HG02884 (cell line): ENCODE data around the gene F3.

Experiments
- ATAC-seq: cut with Tn5 transposase; IDR thresholded peaks from one replicate; pipeline ENCODE4 v1.9.1; 2021; ENCODE audit warnings: mild to moderate bottlenecking, moderate library complexity; ENCODE audit not compliant: unreplicated experiment

F3 gene

DNA sequence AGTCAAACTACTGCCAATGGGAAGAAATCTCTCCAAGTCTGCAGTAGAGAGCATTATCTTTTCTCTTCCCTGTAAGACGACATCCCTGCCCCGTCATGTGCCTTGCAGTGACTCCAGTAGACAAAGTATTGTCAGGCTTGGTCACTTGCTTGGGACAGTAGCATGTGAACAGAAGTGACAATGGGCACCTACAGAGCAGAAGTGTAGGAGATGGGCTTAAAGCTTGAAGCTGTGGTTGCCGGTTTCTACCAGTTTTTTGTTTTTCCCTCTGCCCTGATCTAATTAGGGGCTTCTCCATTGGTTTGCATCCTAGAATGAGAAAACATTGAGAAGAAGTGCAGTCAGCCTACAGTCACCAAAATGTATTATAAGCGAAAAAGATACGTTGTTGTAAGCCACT, 12.7 kb downstream of the F3 start:
- no peak for ATAC-seq

- no peak for ATAC-seq
Measured at GRCh38 chr1:94528299-94528698, 13.3 kb downstream of the F3 start.

DNA sequence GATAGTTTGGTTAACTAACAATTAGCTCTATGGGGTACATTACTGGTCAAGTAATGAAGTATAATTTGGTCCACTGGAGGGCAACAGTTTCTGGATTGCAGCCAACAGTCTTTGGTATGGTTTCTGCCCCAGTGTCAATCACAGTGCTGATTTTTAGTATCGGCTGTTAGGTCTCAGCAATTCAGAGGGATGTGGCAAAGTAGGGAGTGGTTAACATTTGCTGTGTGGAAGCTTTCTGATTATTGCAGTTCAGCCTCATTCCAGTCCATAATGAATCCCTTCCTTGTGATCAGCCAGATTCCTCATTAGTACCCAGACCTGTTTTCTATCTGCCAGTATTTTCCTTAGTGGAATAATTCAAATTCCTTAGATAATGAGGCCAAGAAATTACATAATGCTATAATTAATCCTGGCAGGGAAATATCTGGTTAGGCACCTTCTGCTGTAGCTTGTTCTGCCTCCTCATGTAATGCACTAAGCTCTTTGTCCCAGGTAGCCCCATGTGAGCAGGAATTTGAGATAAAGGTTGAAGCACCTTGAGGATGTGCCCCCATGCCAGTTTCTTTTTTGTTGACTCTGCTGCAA, 14.0 kb downstream of the F3 start:
- no peak for ATAC-seq

GRCh38 chr1:94526152-94526980, 15.2 kb downstream of the F3 start:
- ATAC-seq, result no peak

GRCh38 chr1:94524531-94524930, 17.0 kb downstream of the F3 start:
- no peak for ATAC-seq

- no peak for ATAC-seq
Measured at GRCh38 chr1:94522304-94522703, 19.3 kb downstream of the F3 start.

- ATAC-seq, result no peak
Measured at GRCh38 chr1:94519351-94519750, 22.2 kb downstream of the F3 start.

- no peak for ATAC-seq
Measured at GRCh38 chr1:94515296-94515947, 26.1 kb downstream of the F3 start.

GRCh38 chr1:94514095-94514727, 27.3 kb downstream of the F3 start:
- no peak for ATAC-seq

DNA sequence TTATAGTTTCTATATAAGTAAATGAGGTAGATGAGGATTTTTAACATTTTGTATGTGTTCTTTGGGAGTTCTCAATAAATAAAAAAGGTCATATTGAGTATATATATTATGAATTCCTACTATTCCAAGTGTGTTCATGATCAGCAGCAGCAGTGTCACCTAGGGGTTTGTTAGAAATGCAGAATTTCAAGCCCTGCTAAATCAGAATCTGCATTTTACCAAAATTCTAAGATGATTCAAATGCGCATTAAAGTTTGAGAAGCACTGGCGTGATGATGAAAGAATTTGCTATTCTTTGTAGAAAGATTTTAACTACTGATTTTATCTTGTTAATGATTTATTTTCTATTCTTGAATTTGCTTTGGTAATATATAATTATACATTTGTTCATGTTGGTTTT, 28.7 kb downstream of the F3 start:
- ATAC-seq, result no peak

GRCh38 chr1:94504601-94505000, 37.0 kb downstream of the F3 start:
- no peak for ATAC-seq

GRCh38 chr1:94503153-94503552, 38.4 kb downstream of the F3 start:
- ATAC-seq, result no peak

DNA sequence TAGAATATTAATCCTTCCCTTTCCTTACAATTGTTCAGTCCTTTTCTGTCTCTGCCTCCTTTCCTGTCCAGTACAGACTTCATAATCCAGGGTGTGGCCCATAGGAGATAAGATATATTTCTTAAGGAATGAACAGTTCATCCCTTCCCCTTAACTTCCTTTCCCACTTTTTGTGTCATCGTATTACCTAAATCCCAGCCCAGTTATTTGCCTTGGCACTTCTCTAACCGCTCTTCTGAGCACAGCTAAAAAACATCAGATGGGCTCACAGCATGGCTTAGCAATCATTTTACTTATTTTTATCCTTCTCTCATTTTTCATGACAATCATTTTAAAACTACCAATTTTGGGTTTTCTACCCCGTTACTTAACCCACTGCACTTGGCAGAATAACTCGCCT, 39.6 kb downstream of the F3 start:
- ATAC-seq, result no peak

GRCh38 chr1:94501426-94501825, 40.1 kb downstream of the F3 start:
- no peak for ATAC-seq

DNA sequence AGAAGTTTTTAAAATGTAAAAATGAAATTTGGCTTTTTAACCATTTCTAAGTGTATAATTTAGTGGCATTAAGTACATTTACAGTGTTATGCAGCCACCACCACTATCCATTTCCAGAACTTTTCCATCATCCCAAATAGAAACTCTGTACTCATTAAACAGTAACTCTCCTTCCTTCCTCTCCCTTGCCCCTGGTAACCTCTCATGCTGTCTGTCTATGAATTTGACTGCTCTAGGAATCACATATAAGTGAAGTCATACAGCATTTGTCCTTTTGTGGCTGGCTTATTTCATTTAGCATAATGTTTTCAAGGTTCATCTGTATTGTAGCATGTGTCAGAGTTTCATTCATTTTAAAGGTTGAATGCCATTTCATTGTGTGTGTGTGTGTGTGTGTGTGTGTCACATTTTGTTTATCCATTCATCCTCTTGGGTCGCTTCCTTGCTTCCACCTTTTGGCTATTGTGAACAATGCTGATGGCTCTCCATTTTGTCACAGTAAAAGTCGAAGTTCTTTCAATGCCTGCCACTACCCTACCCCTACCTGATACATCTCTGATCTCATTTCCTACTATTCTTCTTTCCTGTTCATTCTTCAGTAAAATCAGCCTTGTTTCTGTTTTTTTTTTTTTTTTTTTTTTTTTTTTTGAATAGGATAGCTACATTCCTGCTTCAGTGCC, 45.3 kb downstream of the F3 start:
- ATAC-seq, result no peak

DNA sequence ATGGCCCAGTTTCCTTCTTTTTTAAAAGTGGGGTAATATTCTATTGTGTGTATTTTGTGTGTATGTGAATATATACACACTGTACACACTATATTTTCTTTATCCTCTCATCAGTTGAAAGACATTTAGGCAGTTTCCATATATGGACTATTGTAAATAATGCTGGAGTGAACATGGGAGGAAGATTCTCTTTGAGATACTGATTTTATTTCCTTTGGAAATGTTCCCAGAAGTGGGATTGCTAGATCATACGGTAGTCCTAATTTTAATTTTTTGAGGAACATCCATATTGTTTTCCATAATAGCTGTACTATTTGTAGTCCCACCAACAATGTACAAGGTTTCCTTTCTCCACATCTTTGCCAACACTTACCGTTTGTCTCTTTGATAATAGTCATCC, 51.0 kb downstream of the F3 start:
- no peak for ATAC-seq

DNA sequence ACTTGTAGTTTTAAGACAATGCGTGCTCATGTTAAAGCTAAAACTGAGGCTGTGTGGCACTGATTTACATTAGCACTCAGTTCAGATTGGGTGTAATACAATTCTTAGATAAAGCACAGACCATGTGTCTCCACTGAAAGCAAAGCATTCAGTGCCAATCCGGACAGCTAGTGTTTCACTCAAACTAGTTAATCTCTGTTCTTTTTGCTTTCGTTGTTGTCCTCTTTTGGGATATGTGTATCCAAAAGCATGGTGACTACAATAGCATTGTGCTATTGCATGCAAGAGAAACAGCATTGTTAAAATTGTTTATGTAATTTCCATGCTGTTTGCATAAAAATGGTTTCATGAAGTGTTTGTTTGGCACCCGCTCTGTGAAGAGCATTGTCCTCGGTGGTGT, 54.6 kb downstream of the F3 start:
- no peak for ATAC-seq

- peak; percentile 91 for ATAC-seq
Measured at GRCh38 chr1:94481473-94481933, 60.1 kb downstream of the F3 start.

DNA sequence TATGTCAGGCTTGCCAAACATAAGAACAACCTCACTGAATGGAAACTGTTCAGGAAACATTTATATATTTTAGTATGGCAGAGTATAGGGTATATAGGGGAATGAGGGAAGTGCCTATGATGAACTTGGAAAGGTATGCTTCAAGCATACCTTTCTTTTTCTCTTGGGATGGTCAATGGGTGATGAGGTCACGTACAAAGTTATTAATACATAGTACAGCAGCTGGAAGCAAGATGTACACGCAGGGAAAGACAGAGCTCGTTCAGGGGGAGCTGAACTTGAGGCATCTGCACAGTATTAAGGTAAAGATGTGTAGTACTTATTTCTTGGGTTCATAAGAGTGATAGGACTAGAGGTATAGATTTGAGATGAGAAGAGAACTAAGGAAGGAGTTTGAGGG, 61.9 kb downstream of the F3 start:
- ATAC-seq, result no peak
